KBM-7 (cell line): ENCODE data around the gene PCDHA3.
"Not testable (repeated sequence)": the region's sequence is repeated elsewhere in the genome, so short reads cannot be mapped to it uniquely, and the experiment has no call there.

Source experiments
- DNase-seq: peaks from one replicate; pipeline ENCODE4 v3.0.0-alpha.2; 2015
- in situ Hi-C: fragments of 300-500 bp; cut with MboI; formaldehyde crosslinking; loops from 2 replicates; pipeline ENCODE4 v1.14.3; 2020; ENCODE audit warnings: low sequenced_read_pairs, low pct_unique_long_range_greater_than_20kb, mixed read lengths

PCDHA3 gene

GRCh38 chr5:140848139-140849102 is 47.6 kb downstream of the PCDHA3 start, which contains the start of gene PCDHA9:
PCDHA9 (plus strand) TSS chr5:140848382; CDS start chr5:140848496, 114 bp downstream.
- in situ Hi-C loops, DNase-seq: not testable (repeated sequence)

DNA sequence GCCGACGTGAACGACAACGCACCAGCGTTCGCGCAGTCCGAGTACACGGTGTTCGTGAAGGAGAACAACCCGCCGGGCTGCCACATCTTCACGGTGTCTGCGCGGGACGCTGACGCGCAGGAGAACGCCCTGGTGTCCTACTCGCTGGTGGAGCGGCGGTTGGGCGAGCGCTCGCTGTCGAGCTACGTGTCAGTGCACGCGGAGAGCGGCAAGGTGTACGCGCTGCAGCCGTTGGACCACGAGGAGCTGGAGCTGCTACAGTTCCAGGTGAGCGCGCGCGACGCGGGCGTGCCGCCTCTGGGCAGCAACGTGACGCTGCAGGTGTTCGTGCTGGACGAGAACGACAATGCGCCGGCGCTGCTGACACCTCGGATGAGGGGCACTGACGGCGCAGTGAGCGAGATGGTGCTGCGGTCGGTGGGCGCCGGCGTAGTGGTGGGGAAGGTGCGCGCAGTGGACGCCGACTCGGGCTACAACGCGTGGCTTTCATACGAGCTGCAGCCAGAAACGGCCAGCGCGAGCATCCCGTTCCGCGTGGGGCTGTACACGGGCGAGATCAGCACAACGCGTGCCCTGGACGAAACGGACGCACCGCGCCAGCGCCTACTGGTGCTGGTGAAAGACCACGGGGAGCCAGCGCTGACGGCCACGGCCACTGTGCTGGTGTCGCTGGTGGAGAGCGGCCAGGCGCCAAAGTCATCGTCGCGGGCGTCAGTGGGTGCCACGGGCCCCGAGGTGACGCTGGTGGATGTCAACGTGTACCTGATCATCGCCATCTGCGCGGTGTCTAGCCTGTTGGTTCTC is 49.2 kb downstream of the PCDHA3 start:
- in situ Hi-C loops: loop anchor here (25.0 kb wide), 1 partner anchor 187 kb away; no protein-coding TSS in a partner anchor
- DNase-seq: not testable (repeated sequence)
